IPS-20b (cell line): Measurements from ENCODE around the gene GAST.

Source experiments
- H3K27ac ChIP-seq: one replicate; pipeline ENCODE4 v1.5.1; 2013; ENCODE audit warnings: low read length
- H3K27me3 ChIP-seq: 2 replicates; pipeline ENCODE4 v1.6.1; 2013; ENCODE audit warnings: mild to moderate bottlenecking, low read length, inconsistent platforms; ENCODE audit not compliant: insufficient read depth
- H3K36me3 ChIP-seq: 2 replicates; pipeline ENCODE4 v1.6.1; 2013; ENCODE audit warnings: low read depth, mild to moderate bottlenecking, inconsistent platforms, low read length, moderate library complexity; ENCODE audit not compliant: insufficient read depth
- H3K4me1 ChIP-seq: 2 replicates; pipeline ENCODE4 v1.6.1; 2013; ENCODE audit warnings: mild to moderate bottlenecking, control low read depth, inconsistent platforms, low read length, moderate library complexity; ENCODE audit not compliant: insufficient read depth
- H3K4me3 ChIP-seq: 2 replicates; pipeline ENCODE4 v1.5.1; 2013; ENCODE audit warnings: mild to moderate bottlenecking, low read length, inconsistent platforms
- H3K9ac ChIP-seq: 2 replicates; pipeline ENCODE4 v1.6.1; 2013; ENCODE audit warnings: low read depth, mild to moderate bottlenecking, inconsistent platforms, low read length, moderate library complexity
- H3K9me3 ChIP-seq: 2 replicates; pipeline ENCODE4 v1.6.1; 2013; ENCODE audit warnings: mild to moderate bottlenecking, low read depth, low read length, inconsistent platforms; ENCODE audit not compliant: insufficient read depth

The GAST gene

DNA sequence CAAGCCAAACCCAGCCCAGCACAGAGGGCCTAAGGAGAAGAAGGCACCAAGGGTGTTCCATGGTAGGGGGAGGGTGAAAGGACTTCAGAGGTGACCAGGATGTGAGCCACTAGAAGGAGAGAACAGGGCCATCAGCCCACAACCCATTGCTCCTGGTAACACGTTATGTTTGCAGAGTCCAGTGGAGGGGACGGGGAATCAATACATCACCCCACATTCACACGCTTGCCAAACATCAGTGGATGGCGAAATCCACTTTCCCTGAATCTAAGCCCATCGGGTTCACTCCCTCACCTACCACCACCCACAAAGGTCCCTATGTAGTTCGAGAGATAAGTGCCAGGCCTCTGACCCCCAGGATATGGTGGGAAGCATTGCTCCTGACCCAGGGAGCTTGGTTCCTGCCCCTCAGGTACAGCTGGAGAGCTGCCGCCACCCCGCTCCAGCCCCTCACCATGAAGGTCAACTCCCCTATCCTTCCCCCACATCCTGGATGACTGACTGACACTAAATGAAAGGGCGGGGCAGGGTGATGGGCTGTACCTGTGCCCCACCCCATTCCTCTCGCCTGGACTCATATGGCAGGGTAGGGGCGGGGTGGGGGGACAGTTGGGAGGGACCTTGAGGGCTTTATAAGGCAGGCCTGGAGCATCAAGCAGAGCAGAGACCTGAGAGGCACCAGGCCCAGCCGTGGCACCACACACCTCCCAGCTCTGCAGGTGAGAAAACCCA, at the start of gene GAST:
GAST (plus strand) TSS at position 663 of the 732 bp plus-strand sequence. CDS start 3,106 bp downstream, outside the sequence.
- H3K9ac ChIP-seq, result no peak within 1 kb of the TSS
- H3K9me3 ChIP-seq, result no peaks in the 10 kb centered on the region
- peaks cover 74% of the 10 kb centered on the region for H3K27me3 ChIP-seq
- H3K4me1 ChIP-seq, result no peaks in the 10 kb centered on the region
- no peak within 1 kb of the TSS for H3K4me3 ChIP-seq
- H3K36me3 ChIP-seq, result no peaks in the 10 kb centered on the region
- no peak within 1 kb of the TSS for H3K27ac ChIP-seq

- Histone ChIP-seq H3K27me3 (peaks cover 16% of the 10 kb centered on the region), H3K27ac (no peak overlapping the region), H3K9me3 (no peaks in the 10 kb centered on the region), H3K4me1 (peaks cover 6% of the 10 kb centered on the region; the same call in 1 of the 2 replicates), H3K9ac (no peak overlapping the region), H3K4me3 (no peak overlapping the region), H3K36me3 (no peaks in the 10 kb centered on the region)
These were observed 48.5 kb upstream of the GAST start for GRCh38 chr17:41663451-41664171.

GRCh38 chr17:41664172-41664457, 48.0 kb upstream of the GAST start:
- Histone ChIP-seq H3K4me1 (peaks cover 6% of the 10 kb centered on the region; the same call in 1 of the 2 replicates), H3K27ac (no peak overlapping the region)

GRCh38 chr17:41664587-41665565, 47.3 kb upstream of the GAST start:
- Histone ChIP-seq H3K27me3 (peaks cover 16% of the 10 kb centered on the region), H3K9ac (no peak overlapping the region), H3K27ac (no peak overlapping the region), H3K4me1 (peaks cover 6% of the 10 kb centered on the region; the same call in 1 of the 2 replicates), H3K9me3 (no peaks in the 10 kb centered on the region), H3K36me3 (no peaks in the 10 kb centered on the region), H3K4me3 (no peak overlapping the region)

More at GRCh38 chr17:41664172-41664457, 48.0 kb upstream of the GAST start:
- Histone ChIP-seq H3K4me3 (no peak overlapping the region), H3K27me3 (peaks cover 16% of the 10 kb centered on the region), H3K36me3 (no peaks in the 10 kb centered on the region), H3K9ac (no peak overlapping the region), H3K9me3 (no peaks in the 10 kb centered on the region)

- Histone ChIP-seq H3K36me3 (no peaks in the 10 kb centered on the region), H3K4me1 (peaks cover 6% of the 10 kb centered on the region; the same call in 1 of the 2 replicates), H3K4me3 (peak overlapping the region; percentile 79), H3K9me3 (no peaks in the 10 kb centered on the region), H3K27me3 (peaks cover 16% of the 10 kb centered on the region), H3K27ac (no peak overlapping the region), H3K9ac (peak overlapping the region; percentile 50; the same call in 1 of the 2 replicates)
These were observed 46.4 kb upstream of the GAST start for GRCh38 chr17:41665566-41666236.

DNA sequence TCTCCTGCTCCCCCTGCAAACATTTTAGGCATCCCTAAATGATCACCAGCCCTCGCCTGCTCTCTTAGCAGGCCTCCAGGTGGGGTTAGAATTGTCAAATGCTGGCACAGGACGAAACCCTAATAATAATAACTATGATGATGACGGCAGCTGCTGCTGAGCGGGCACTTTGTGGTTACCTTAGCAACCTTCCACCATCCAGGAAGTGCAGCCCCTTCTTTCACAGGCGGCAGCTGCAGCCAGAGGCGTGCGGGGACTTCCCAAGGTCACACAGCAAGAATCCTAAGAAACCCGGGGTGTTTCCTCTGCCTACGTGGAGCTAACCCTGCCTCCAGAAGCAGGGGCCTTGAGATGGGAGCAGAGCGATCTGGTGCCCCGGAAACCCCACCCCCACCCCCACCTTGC, 45.9 kb upstream of the GAST start:
- H3K4me3 ChIP-seq, result peak overlapping the region; percentile 79
- H3K27me3 ChIP-seq, result peaks cover 16% of the 10 kb centered on the region
- H3K4me1 ChIP-seq, result peaks cover 6% of the 10 kb centered on the region; the same call in 1 of the 2 replicates
- H3K9me3 ChIP-seq, result no peaks in the 10 kb centered on the region
- H3K27ac ChIP-seq, result no peak overlapping the region
- H3K36me3 ChIP-seq, result no peaks in the 10 kb centered on the region
- H3K9ac ChIP-seq, result peak overlapping the region; percentile 50; the same call in 1 of the 2 replicates

DNA sequence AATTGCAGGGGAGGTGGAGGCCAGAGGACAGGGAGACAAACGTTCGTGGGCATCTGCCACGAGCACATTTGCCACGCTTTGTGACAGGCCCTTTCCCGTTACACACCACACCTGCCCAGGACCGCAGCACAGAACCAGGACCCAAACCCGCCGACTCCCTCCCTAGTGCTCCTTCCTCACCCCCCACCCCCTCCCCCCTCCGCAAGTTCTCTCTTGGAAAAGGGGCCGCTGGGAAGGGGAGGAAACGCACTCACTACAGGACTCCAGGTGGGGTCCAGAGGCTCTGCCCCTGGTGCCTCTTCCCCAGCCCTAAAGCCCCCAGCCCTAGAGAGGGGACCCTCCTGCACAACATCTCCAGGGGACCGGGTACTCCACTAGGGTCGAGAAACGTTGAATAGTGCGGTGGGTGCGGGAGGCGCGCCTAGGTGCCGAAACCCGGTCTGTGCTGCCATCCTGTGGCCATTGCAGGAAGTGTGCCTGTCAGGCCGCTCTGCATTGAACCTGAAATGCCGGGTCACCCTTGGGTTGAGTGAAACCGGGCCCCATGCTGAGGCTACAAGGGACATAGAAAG, 45.3 kb upstream of the GAST start:
- Histone ChIP-seq H3K4me1 (peaks cover 6% of the 10 kb centered on the region; the same call in 1 of the 2 replicates), H3K27me3 (peaks cover 16% of the 10 kb centered on the region), H3K9me3 (no peaks in the 10 kb centered on the region), H3K36me3 (no peaks in the 10 kb centered on the region), H3K4me3 (peak overlapping the region; percentile 79), H3K9ac (peak overlapping the region; percentile 48; the same call in 1 of the 2 replicates), H3K27ac (no peak overlapping the region)

DNA sequence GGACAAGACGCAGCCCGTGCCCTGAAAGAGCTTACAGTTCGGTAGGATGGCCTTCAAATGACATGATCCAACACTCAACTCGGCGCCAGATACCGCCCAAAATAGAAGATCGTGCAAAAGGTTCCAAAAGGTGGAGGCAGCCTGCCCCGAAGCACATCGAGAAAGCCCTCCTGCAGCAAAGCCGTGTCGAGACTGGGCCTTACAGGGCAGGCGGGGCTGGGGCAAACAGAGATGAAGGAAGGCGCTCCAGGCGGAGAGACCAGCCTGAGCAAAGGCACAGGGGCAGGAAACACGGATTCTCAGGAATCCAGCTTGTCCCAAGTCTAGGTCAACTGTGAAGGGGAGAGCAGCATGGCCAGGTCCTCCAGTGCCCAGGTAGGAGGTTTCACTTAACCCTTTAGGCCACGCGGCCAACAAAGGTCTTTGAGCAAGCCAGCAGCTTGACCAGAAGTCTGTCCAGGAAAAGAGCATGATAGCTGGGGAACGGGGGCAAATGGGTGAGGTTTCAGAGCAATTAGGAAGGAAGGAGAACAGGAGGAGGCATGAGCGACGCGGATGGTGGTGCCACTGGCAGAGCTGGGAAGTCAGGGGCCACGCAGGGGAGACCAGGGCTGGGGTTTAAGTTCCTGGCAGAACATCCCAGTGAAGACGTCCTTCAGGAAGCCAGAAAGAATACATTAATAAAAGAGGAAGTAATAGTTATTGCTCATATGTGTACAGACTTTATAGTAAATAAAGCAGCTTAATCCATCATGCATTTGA, 44.7 kb upstream of the GAST start:
- H3K4me1 ChIP-seq, result peaks cover 6% of the 10 kb centered on the region; the same call in 1 of the 2 replicates
- H3K9me3 ChIP-seq, result no peaks in the 10 kb centered on the region
- no peak overlapping the region; the same call in 1 of the 2 replicates for H3K9ac ChIP-seq
- no peak overlapping the region for H3K27ac ChIP-seq
- H3K27me3 ChIP-seq, result peaks cover 16% of the 10 kb centered on the region
- H3K4me3 ChIP-seq, result peak overlapping the region; percentile 79; the same call in 1 of the 2 replicates
- no peaks in the 10 kb centered on the region for H3K36me3 ChIP-seq

GRCh38 chr17:41672153-41672552, 40.0 kb upstream of the GAST start:
- Histone ChIP-seq H3K4me1 (peaks cover 15% of the 10 kb centered on the region; the same call in 1 of the 2 replicates), H3K9ac (no peak overlapping the region), H3K4me3 (no peak overlapping the region), H3K9me3 (no peaks in the 10 kb centered on the region), H3K36me3 (no peaks in the 10 kb centered on the region), H3K27ac (no peak overlapping the region), H3K27me3 (peaks cover 5% of the 10 kb centered on the region; the same call in 1 of the 2 replicates)
